Kidney tubule cell (primary cell): Measurements from ENCODE around the gene MRTFA.
"Not testable (repeated sequence)": the region's sequence is repeated elsewhere in the genome, so short reads cannot be mapped to it uniquely, and the experiment has no call there.

Experiments used
- DNase-seq: peaks from one replicate; pipeline ENCODE4 v3.0.0-alpha.2; 2018; ENCODE audit warnings: low spot score

The MRTFA gene

GRCh38 chr22:40394607-40395006, 241.9 kb downstream of the MRTFA start:
- no peak for DNase-seq

DNA sequence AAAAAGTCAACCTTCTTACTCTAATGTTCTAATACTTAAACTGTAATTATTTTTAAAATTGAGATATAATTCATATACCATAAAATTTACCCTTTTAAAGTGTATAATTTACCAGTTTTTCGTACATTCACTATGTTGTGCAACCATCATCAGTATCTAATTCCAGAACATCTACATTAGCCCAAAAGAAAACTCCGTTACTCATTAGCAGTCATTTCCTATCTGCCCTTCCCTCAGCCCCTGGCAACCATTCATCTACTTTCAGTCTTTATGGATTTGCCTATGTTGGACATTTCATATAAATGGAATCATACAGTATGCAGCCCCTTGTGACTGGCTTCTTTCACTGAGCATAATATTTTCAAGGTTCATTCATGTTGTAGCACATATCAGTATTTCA, 243.9 kb downstream of the MRTFA start:
- DNase-seq = no peak

GRCh38 chr22:40391417-40391816, 245.1 kb downstream of the MRTFA start:
- DNase-seq = no peak

DNA sequence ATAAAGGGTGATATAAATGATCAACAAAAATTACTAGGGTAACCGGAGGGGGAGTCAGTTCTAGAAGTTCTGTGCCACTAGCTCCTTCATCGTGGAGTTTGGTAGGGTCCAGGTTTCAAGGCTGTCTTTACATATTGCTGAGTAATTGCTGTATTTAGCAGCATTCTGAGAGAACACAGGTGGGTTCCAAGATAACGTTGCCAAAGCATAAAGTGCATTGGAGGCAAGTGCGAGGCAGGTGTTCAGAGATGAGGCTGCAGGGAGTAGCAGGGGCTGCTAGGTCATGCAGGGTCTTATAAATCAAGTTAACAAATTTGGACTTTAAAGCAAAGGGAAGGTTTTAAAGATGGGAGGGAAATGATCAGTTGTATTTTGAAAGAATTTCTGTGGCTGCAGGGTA, 248.3 kb downstream of the MRTFA start:
- DNase-seq = no peak

DNA sequence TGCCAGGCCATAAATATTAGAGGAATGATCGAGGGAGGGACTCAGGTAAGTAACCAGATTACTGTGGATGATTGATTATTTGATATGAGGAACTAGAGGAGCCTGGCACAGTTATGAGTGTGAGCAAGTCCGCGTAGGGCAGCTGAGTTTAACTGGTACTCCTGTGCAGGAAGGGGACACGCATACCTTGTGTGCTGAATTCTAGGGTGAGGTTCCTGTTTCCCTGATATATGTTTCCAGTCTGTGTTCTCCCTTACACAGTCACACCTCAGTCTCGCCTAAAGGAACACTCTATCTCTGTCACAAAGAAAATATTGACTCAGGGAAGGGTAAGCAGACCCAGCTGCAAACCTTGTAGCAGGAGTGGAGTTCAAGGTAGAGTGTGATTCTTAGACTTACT, 248.8 kb downstream of the MRTFA start:
- DNase-seq = peak; percentile 38

DNA sequence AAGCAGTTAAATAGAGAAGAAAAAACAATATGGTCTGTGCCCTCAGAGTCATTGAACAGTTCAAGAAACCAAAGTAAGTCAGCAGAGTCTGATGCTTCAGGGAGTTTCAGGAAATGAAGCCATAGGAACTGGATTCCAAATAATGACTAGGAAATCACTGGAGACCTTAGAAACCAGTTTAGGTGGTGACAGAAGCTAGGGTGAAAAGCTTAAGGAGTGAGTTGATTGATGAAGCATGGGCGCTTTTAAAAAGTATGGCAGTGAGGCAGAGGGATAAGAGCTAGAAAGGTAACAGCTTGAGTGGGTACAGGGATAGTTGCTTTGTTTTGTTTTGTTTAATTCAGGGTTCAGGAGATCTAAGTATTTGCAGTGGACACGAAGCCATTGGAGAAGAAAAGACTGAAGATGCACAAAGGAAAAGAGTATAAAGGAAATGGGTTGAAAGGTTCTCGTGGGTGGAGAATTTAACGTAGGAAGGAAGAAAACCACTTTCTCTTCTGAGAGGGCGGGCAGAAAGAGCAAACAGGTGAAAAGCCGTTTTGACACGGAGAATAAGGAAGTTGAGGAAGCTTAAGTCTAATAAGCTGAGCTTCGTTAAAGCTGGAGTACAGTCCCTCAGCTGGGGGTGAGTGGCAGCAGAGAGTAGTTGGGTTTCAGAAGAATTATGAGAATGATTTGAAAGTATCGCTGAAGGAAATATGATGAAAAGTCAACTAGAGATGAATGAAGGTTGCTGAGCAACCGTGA, 251.3 kb downstream of the MRTFA start:
- peak; percentile 45 for DNase-seq

DNA sequence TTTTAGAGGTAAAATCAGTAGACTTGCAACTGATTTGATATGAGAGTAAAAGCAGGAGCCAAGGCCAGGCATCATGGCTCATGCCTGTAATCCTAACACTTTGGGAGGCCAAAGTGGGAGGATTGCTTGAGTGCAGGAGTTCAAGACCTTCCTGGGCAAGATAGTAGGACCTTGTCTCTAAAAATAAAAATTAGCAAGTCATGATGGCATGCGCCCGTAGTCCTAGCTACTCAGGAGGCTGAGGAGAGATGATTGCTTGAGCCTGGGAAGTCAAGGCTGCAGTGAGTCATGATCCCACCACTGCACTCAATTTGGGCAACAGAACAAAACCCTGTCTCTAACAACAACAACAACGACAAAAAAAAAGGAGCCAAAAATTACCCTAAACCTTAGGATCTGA, 252.6 kb downstream of the MRTFA start:
- DNase-seq = peak; percentile 44

DNA sequence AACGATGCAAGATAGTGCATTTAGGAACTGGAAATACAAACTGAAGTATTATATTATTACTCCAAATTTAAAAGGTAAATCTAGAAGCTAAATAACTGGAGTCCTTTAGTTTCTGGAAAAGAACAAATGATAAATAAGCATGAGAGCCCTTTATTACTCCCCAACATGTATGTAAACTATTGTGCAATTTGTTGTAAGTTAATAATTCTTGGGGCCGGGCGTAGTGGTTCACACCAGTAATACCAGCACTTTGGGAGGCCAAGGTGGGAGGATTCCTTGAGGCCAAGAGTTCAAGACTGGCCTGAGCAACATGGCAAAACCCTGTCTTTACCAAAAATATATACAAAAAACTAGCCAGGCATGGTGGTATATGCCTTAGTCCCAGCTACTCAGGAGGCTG, 255.1 kb downstream of the MRTFA start:
- no peak for DNase-seq

GRCh38 chr22:40378448-40378847, 258.1 kb downstream of the MRTFA start:
- DNase-seq = not testable (repeated sequence)

DNA sequence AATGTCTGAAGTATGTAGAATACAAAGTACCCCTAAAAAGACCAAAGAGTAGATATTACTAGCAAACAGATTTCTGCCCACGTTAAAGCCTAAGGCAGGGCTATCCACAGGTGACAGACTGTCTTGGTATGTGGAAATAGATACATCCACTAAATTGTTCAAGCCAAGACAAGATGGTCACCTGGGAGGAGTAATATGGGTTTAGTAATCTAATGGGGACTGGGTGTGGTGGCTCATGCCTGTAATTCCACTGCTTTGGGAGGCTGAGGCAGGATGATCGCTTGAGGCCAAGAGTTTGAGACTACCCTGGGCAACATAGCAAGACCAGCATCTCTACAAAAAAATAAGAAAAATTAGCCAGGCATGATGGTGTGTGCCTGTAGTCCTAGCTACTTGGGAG, 258.6 kb downstream of the MRTFA start:
- no peak for DNase-seq

- peak; percentile 26 for DNase-seq
These were observed 260.4 kb downstream of the MRTFA start for GRCh38 chr22:40376149-40376548.

GRCh38 chr22:40374567-40374966, 262.0 kb downstream of the MRTFA start:
- DNase-seq = no peak

GRCh38 chr22:40368836-40369235, 267.7 kb downstream of the MRTFA start:
- DNase-seq = peak; percentile 37

DNA sequence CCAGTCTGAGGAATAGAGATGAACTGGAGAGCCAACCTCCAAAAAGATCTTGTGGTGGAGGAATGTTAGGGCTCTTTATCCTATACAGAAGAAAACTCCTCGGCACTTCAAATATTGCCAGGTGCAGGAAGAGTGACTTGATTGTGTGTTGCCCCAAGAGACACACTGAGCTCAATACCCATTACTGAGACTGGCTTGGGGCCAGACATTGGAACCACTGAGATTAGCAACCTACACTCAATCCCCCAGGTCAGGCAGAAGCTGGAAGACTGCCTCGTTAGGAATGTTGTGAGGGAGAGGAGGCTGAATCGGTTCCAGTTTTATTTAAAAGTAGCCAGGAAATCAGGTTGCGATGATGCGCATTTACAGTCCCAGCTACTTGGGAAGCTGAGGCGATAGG, 268.5 kb downstream of the MRTFA start:
- DNase-seq = no peak

GRCh38 chr22:40367342-40367741, 269.2 kb downstream of the MRTFA start:
- DNase-seq = no peak

DNA sequence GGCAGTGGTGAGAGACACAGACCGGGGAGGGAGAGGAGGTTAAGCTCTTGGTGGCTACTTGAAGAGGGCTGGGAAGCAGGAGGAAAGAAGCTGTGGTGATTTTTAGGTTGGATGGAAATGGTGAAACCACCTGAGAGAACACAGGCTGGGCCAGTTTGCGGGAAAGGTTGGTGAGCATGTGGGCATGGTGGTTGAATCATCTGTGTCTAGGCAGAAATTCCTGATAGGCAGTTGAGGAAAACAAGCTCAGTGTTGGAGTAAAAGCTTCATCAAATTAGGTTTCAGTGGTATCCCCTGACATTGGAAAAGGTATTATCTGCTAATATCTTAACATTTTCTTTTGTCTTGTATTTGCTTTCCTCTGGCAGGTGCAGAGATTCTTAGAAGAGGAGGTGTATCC, 270.5 kb downstream of the MRTFA start:
- DNase-seq = no peak

- DNase-seq = no peak
These were observed 272.1 kb downstream of the MRTFA start for GRCh38 chr22:40364431-40364830.

- DNase-seq = no peak
These were observed 273.5 kb downstream of the MRTFA start for GRCh38 chr22:40363059-40363458.

- no peak for DNase-seq
These were observed 275.4 kb downstream of the MRTFA start for GRCh38 chr22:40361100-40361499.
